Measurements from ENCODE around the gene ADGRA3. TPM values are rescaled to one million over a fixed set of nuclear protein-coding genes. Genes with fewer than 3 reads are reported as not detected.

The ADGRA3 gene
- total and polyA plus RNA-seq, 2 donors, result 11.2 to 13.1 TPM

- DNase-seq (ENCODE audit: low read depth in 6 of 9, low spot score in 9 of 9), result no peak
- WGBS, result 96% methylated on average over 5 of the region's 5 CpGs
Measured at GRCh38 chr4:22487328-22487727, 28.5 kb downstream of the ADGRA3 start.

GRCh38 chr4:22486276-22486675, 29.6 kb downstream of the ADGRA3 start:
- DNase-seq (ENCODE audit: low read depth in 6 of 9, low spot score in 9 of 9), result no peak
- 93% methylated on average over 4 of the region's 4 CpGs for WGBS
- peaks cover 0 to 3% of the 10 kb centered on the region in 2 donors for H3K9me3 ChIP-seq (ENCODE audit: control insufficient read depth in 2 of 2, insufficient read depth in 1 of 2, low read length in 1 of 2)
- H3K36me3 ChIP-seq (ENCODE audit: control insufficient read depth in 2 of 2, insufficient read depth in 2 of 2, low read length in 1 of 2), result no peaks in the 10 kb centered on the region
- no peak overlapping the region for H3K27ac ChIP-seq (ENCODE audit: low read depth in 1 of 2, low read length in 1 of 2)
- no peaks in the 10 kb centered on the region for H3K27me3 ChIP-seq (ENCODE audit: control insufficient read depth in 2 of 2, insufficient read depth in 1 of 2, low read length in 1 of 2)
- H3K4me3 ChIP-seq (ENCODE audit: low read length in 2 of 2), result no peak overlapping the region
- H3K4me1 ChIP-seq (ENCODE audit: control insufficient read depth in 2 of 2, insufficient read depth in 2 of 2, low read length in 2 of 2), result no peaks in the 10 kb centered on the region

More at GRCh38 chr4:22487328-22487727, 28.5 kb downstream of the ADGRA3 start:
- Histone ChIP-seq H3K4me3 (ENCODE audit: low read length in 2 of 2) (no peak overlapping the region), H3K36me3 (ENCODE audit: control insufficient read depth in 2 of 2, insufficient read depth in 2 of 2, low read length in 1 of 2) (no peaks in the 10 kb centered on the region), H3K27me3 (ENCODE audit: control insufficient read depth in 2 of 2, insufficient read depth in 1 of 2, low read length in 1 of 2) (no peaks in the 10 kb centered on the region), H3K27ac (ENCODE audit: low read depth in 1 of 2, low read length in 1 of 2) (no peak overlapping the region), H3K4me1 (ENCODE audit: control insufficient read depth in 2 of 2, insufficient read depth in 2 of 2, low read length in 2 of 2) (no peaks in the 10 kb centered on the region), H3K9me3 (ENCODE audit: control insufficient read depth in 2 of 2, insufficient read depth in 1 of 2, low read length in 1 of 2) (peaks cover 0 to 3% of the 10 kb centered on the region in 2 donors)

GRCh38 chr4:22485737-22486136, 30.1 kb downstream of the ADGRA3 start:
- 93% methylated on average over 4 of the region's 4 CpGs for WGBS
- no peaks in the 10 kb centered on the region for H3K36me3 ChIP-seq (ENCODE audit: control insufficient read depth in 2 of 2, insufficient read depth in 2 of 2, low read length in 1 of 2)
- no peaks in the 10 kb centered on the region for H3K27me3 ChIP-seq (ENCODE audit: control insufficient read depth in 2 of 2, insufficient read depth in 1 of 2, low read length in 1 of 2)
- no peak overlapping the region for H3K27ac ChIP-seq (ENCODE audit: low read depth in 1 of 2, low read length in 1 of 2)
- H3K9me3 ChIP-seq (ENCODE audit: control insufficient read depth in 2 of 2, insufficient read depth in 1 of 2, low read length in 1 of 2), result peaks cover 0 to 3% of the 10 kb centered on the region in 2 donors
- H3K4me1 ChIP-seq (ENCODE audit: control insufficient read depth in 2 of 2, insufficient read depth in 2 of 2, low read length in 2 of 2), result no peaks in the 10 kb centered on the region
- no peak for DNase-seq (ENCODE audit: low read depth in 6 of 9, low spot score in 9 of 9)
- no peak overlapping the region for H3K4me3 ChIP-seq (ENCODE audit: low read length in 2 of 2)

- Histone ChIP-seq H3K27me3 (ENCODE audit: control insufficient read depth in 2 of 2, insufficient read depth in 1 of 2, low read length in 1 of 2) (no peaks in the 10 kb centered on the region), H3K36me3 (ENCODE audit: control insufficient read depth in 2 of 2, insufficient read depth in 2 of 2, low read length in 1 of 2) (no peaks in the 10 kb centered on the region), H3K4me3 (ENCODE audit: low read length in 2 of 2) (no peak overlapping the region), H3K27ac (ENCODE audit: low read depth in 1 of 2, low read length in 1 of 2) (no peak overlapping the region), H3K9me3 (ENCODE audit: control insufficient read depth in 2 of 2, insufficient read depth in 1 of 2, low read length in 1 of 2) (peaks cover 0 to 3% of the 10 kb centered on the region in 2 donors), H3K4me1 (ENCODE audit: control insufficient read depth in 2 of 2, insufficient read depth in 2 of 2, low read length in 2 of 2) (no peaks in the 10 kb centered on the region)
- 26% methylated on average over 1 of the region's 1 CpG for WGBS
- no peak for DNase-seq (ENCODE audit: low read depth in 6 of 9, low spot score in 9 of 9)
Measured at GRCh38 chr4:22483551-22483981, 32.3 kb downstream of the ADGRA3 start.

- H3K4me1 ChIP-seq (ENCODE audit: control insufficient read depth in 2 of 2, insufficient read depth in 2 of 2, low read length in 2 of 2), result no peaks in the 10 kb centered on the region
- 62% methylated on average over 3 of the region's 3 CpGs for WGBS
- peaks cover 0 to 3% of the 10 kb centered on the region in 2 donors for H3K9me3 ChIP-seq (ENCODE audit: control insufficient read depth in 2 of 2, insufficient read depth in 1 of 2, low read length in 1 of 2)
- no peaks in the 10 kb centered on the region for H3K27me3 ChIP-seq (ENCODE audit: control insufficient read depth in 2 of 2, insufficient read depth in 1 of 2, low read length in 1 of 2)
- no peaks in the 10 kb centered on the region for H3K36me3 ChIP-seq (ENCODE audit: control insufficient read depth in 2 of 2, insufficient read depth in 2 of 2, low read length in 1 of 2)
- no peak overlapping the region for H3K4me3 ChIP-seq (ENCODE audit: low read length in 2 of 2)
- DNase-seq (ENCODE audit: low read depth in 6 of 9, low spot score in 9 of 9), result no peak
- no peak overlapping the region for H3K27ac ChIP-seq (ENCODE audit: low read depth in 1 of 2, low read length in 1 of 2)
Measured at GRCh38 chr4:22482250-22483127, 33.4 kb downstream of the ADGRA3 start.

GRCh38 chr4:22480675-22481327, 35.1 kb downstream of the ADGRA3 start:
- H3K36me3 ChIP-seq (ENCODE audit: control insufficient read depth in 2 of 2, insufficient read depth in 2 of 2, low read length in 1 of 2), result no peaks in the 10 kb centered on the region
- H3K4me1 ChIP-seq (ENCODE audit: control insufficient read depth in 2 of 2, insufficient read depth in 2 of 2, low read length in 2 of 2), result no peaks in the 10 kb centered on the region
- H3K4me3 ChIP-seq (ENCODE audit: low read length in 2 of 2), result no peak overlapping the region
- no peak overlapping the region for H3K27ac ChIP-seq (ENCODE audit: low read depth in 1 of 2, low read length in 1 of 2)
- no peak for DNase-seq (ENCODE audit: low read depth in 6 of 9, low spot score in 9 of 9)
- H3K27me3 ChIP-seq (ENCODE audit: control insufficient read depth in 2 of 2, insufficient read depth in 1 of 2, low read length in 1 of 2), result no peaks in the 10 kb centered on the region
- 96% methylated on average over 2 of the region's 2 CpGs for WGBS
- peaks cover 0 to 3% of the 10 kb centered on the region in 2 donors for H3K9me3 ChIP-seq (ENCODE audit: control insufficient read depth in 2 of 2, insufficient read depth in 1 of 2, low read length in 1 of 2)

- Histone ChIP-seq H3K27ac (ENCODE audit: low read depth in 1 of 2, low read length in 1 of 2) (no peak overlapping the region), H3K36me3 (ENCODE audit: control insufficient read depth in 2 of 2, insufficient read depth in 2 of 2, low read length in 1 of 2) (no peaks in the 10 kb centered on the region), H3K27me3 (ENCODE audit: control insufficient read depth in 2 of 2, insufficient read depth in 1 of 2, low read length in 1 of 2) (no peaks in the 10 kb centered on the region), H3K4me1 (ENCODE audit: control insufficient read depth in 2 of 2, insufficient read depth in 2 of 2, low read length in 2 of 2) (no peaks in the 10 kb centered on the region), H3K9me3 (ENCODE audit: control insufficient read depth in 2 of 2, insufficient read depth in 1 of 2, low read length in 1 of 2) (peaks cover 0 to 3% of the 10 kb centered on the region in 2 donors), H3K4me3 (ENCODE audit: low read length in 2 of 2) (no peak overlapping the region)
- no peak for DNase-seq (ENCODE audit: low read depth in 6 of 9, low spot score in 9 of 9)
- 42% methylated on average over 2 of the region's 2 CpGs for WGBS
Measured at GRCh38 chr4:22478426-22478825, 37.4 kb downstream of the ADGRA3 start.

- H3K27ac ChIP-seq (ENCODE audit: low read depth in 1 of 2, low read length in 1 of 2), result no peak overlapping the region
- H3K4me3 ChIP-seq (ENCODE audit: low read length in 2 of 2), result no peak overlapping the region
- no peak for DNase-seq (ENCODE audit: low read depth in 6 of 9, low spot score in 9 of 9)
- no peaks in the 10 kb centered on the region for H3K36me3 ChIP-seq (ENCODE audit: control insufficient read depth in 2 of 2, insufficient read depth in 2 of 2, low read length in 1 of 2)
- peaks cover 0 to 1% of the 10 kb centered on the region in 2 donors for H3K9me3 ChIP-seq (ENCODE audit: control insufficient read depth in 2 of 2, insufficient read depth in 1 of 2, low read length in 1 of 2)
- H3K27me3 ChIP-seq (ENCODE audit: control insufficient read depth in 2 of 2, insufficient read depth in 1 of 2, low read length in 1 of 2), result no peaks in the 10 kb centered on the region
- 89% methylated on average over 6 of the region's 6 CpGs for WGBS
- no peaks in the 10 kb centered on the region for H3K4me1 ChIP-seq (ENCODE audit: control insufficient read depth in 2 of 2, insufficient read depth in 2 of 2, low read length in 2 of 2)
Measured at GRCh38 chr4:22477813-22478182, 38.1 kb downstream of the ADGRA3 start.

GRCh38 chr4:22477136-22477812, 38.6 kb downstream of the ADGRA3 start:
- no peak overlapping the region for H3K4me3 ChIP-seq (ENCODE audit: low read length in 2 of 2)
- WGBS, result 94% methylated on average over 8 of the region's 8 CpGs
- no peak for DNase-seq (ENCODE audit: low read depth in 6 of 9, low spot score in 9 of 9)
- no peaks in the 10 kb centered on the region for H3K27me3 ChIP-seq (ENCODE audit: control insufficient read depth in 2 of 2, insufficient read depth in 1 of 2, low read length in 1 of 2)
- H3K27ac ChIP-seq (ENCODE audit: low read depth in 1 of 2, low read length in 1 of 2), result no peak overlapping the region
- no peaks in the 10 kb centered on the region for H3K9me3 ChIP-seq (ENCODE audit: control insufficient read depth in 2 of 2, insufficient read depth in 1 of 2, low read length in 1 of 2)
- H3K4me1 ChIP-seq (ENCODE audit: control insufficient read depth in 2 of 2, insufficient read depth in 2 of 2, low read length in 2 of 2), result no peaks in the 10 kb centered on the region
- H3K36me3 ChIP-seq (ENCODE audit: control insufficient read depth in 2 of 2, insufficient read depth in 2 of 2, low read length in 1 of 2), result no peaks in the 10 kb centered on the region

Measured in thymus (tissue), 11 donors.